Measurements from ENCODE around the gene SFPQ.

The SFPQ gene

DNA sequence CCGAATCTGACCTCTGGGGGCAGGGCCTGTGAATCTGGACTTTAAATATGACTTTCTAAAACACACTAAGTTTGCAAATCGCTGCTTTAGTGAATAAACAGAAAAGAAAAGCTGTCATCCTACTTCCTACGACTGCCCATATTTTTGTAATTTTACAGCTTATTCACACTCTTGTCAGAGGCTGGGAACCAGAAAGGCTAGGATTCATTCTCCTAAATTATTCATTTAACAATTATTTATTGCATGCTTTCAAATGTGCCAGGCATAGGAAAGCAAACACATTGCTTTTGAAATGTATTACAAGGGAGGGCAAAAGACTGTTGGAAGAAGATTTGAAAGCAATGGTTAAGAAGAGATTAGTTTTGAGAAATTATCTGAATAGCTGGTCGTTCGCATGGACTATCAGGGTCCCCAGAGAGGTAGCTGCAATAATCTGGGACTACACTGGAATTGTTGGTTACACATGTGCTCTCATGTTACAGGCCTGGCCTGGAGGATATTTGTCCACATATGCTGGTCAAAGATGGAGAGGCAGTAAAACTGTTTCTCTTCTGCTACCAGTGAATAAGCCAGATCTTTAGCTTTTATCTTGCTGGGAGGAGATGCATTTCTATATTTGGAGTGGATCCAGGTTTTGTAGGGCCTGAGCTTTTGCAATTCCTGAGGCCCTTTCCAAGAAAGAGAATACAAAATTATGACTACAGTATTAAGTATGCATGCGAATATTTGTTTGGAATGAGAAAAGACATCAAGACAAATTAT lies 29.6 kb upstream of the SFPQ start:
- TF ChIP-seq, protein P1, sequence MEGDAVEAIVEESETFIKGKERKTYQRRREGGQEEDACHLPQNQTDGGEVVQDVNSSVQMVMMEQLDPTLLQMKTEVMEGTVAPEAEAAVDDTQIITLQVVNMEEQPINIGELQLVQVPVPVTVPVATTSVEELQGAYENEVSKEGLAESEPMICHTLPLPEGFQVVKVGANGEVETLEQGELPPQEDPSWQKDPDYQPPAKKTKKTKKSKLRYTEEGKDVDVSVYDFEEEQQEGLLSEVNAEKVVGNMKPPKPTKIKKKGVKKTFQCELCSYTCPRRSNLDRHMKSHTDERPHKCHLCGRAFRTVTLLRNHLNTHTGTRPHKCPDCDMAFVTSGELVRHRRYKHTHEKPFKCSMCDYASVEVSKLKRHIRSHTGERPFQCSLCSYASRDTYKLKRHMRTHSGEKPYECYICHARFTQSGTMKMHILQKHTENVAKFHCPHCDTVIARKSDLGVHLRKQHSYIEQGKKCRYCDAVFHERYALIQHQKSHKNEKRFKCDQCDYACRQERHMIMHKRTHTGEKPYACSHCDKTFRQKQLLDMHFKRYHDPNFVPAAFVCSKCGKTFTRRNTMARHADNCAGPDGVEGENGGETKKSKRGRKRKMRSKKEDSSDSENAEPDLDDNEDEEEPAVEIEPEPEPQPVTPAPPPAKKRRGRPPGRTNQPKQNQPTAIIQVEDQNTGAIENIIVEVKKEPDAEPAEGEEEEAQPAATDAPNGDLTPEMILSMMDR (IDR thresholded peaks at IDR 0.05): no peak
- H3K36me3 Mint-ChIP-seq (ENCODE audit: low read depth): no peaks in the 10 kb centered on the region
- peaks cover 27% of the 10 kb centered on the region for H3K4me1 Mint-ChIP-seq
- peaks cover 7% of the 10 kb centered on the region for H3K27me3 Mint-ChIP-seq (ENCODE audit: low read depth, poor library complexity)
- H3K4me3 Mint-ChIP-seq: peak overlapping the region; percentile 19
- H3K27ac Mint-ChIP-seq: peak overlapping the region; percentile 60
- H3K9me3 Mint-ChIP-seq: no peaks in the 10 kb centered on the region
- DNase-seq: no peak

DNA sequence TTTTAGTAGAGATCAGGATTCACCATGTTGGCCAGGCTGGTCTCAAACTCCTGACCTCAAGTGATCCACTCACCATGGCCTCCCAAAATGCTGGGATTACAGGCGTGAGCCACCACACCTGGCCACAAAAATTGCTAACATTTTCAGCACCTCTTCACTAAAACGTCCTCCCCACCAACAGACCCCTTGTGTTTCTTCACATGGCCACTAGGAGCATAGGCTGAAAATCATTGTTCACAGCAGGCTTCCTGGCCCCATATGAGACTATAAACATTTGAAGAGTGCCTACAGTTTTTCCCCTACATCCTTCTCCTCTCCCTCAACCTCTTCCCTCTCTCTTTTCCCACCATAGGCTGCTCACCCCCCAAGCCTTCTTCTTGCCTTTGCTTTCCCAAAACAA lies 28.0 kb upstream of the SFPQ start:
- H3K27ac Mint-ChIP-seq: no peak overlapping the region
- no peaks in the 10 kb centered on the region for H3K36me3 Mint-ChIP-seq (ENCODE audit: low read depth)
- peaks cover 27% of the 10 kb centered on the region for H3K4me1 Mint-ChIP-seq
- peaks cover 2% of the 10 kb centered on the region for H3K27me3 Mint-ChIP-seq (ENCODE audit: low read depth, poor library complexity)
- DNase-seq: no peak
- TF ChIP-seq, protein P1 (IDR thresholded peaks at IDR 0.05): peak; percentile 43
- H3K9me3 Mint-ChIP-seq: no peaks in the 10 kb centered on the region
- H3K4me3 Mint-ChIP-seq: no peak overlapping the region

DNA sequence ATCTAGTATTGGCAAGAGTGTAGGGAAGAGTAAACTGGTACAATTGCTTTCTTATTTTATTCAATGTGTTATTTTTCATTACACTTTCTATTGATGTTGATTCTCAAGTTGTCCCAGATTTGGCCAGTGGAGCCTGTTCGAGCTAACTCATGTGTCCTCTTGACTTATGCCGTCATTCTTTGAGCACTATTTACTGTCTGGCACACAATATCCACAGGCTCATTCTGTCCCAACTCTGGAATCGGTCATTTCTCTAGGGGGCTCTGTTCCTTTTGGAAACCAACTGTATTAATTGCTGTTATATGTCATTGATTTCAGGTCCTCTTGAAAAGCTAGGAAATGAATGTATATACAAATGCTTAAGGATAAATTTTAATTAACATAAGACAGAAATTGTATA lies 22.4 kb upstream of the SFPQ start:
- no peak overlapping the region for H3K4me3 Mint-ChIP-seq
- peaks cover 2% of the 10 kb centered on the region for H3K27me3 Mint-ChIP-seq (ENCODE audit: low read depth, poor library complexity)
- H3K4me1 Mint-ChIP-seq: peaks cover 17% of the 10 kb centered on the region
- no peaks in the 10 kb centered on the region for H3K9me3 Mint-ChIP-seq
- TF ChIP-seq, protein P1 (IDR thresholded peaks at IDR 0.05): no peak
- no peak overlapping the region for H3K27ac Mint-ChIP-seq
- no peaks in the 10 kb centered on the region for H3K36me3 Mint-ChIP-seq (ENCODE audit: low read depth)
- no peak for DNase-seq

DNA sequence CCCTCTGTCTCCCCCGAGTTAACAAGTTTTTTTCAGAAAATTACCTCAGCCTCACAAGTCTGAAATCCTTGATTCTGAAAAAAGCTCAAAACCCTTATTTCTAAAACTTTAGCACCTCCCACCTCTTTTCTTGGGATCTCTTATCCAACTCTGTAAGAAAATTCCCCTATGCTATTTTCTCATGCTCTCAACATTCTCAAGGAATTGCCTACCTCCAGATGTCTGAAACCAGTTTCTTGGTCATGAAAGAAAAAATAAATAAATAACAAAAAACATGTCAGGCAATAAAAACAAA lies 18.1 kb upstream of the SFPQ start:
- Mint-ChIP-seq H3K27me3 (ENCODE audit: low read depth, poor library complexity) (peaks cover 1% of the 10 kb centered on the region), H3K4me1 (peaks cover 23% of the 10 kb centered on the region), H3K27ac (no peak overlapping the region), H3K9me3 (no peaks in the 10 kb centered on the region), H3K36me3 (ENCODE audit: low read depth) (no peaks in the 10 kb centered on the region), H3K4me3 (no peak overlapping the region)
- TF ChIP-seq, protein P1 (IDR thresholded peaks at IDR 0.05): no peak
- no peak for DNase-seq

DNA sequence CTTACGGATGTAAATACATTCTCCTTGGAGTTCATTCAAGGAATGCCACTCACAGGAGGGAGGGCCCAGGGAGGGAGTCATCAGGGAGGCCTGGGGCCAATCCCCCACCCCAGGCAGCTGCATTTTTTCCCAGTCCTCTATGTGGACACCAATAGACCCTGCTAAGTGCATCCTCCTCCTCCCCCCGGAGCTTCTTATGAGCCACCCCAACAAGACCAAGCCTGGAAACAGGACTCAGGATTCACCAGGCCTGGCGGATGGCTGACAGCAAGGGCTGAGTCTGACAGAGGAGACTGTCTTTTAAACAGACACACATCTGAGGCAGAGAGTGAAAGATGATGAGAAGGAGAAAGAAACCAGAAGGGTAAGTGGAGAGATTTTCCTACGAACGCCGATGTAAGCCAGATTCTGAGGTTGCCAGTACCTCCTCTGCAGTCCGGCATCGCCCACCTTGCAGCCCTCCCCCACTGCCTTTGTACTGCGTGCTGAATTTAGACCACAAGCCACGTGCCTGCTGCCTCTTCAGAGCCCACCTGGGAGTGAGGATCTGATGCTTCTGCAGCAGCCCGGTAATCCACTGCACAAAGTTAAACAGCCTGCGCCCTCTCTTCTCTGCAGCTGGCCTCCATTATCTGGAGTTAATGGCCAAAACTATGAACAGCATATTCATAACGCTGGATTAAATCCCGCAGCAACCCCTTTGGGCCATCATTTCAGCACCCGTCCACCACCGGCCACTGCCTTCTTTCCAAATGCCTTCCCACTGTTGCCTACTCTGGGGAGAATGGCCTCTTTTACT lies 17.6 kb upstream of the SFPQ start:
- Mint-ChIP-seq H3K36me3 (ENCODE audit: low read depth) (no peaks in the 10 kb centered on the region), H3K4me1 (peaks cover 23% of the 10 kb centered on the region), H3K9me3 (no peaks in the 10 kb centered on the region), H3K27ac (no peak overlapping the region), H3K27me3 (ENCODE audit: low read depth, poor library complexity) (peaks cover 4% of the 10 kb centered on the region), H3K4me3 (no peak overlapping the region)
- no peak for DNase-seq
- TF ChIP-seq, protein P1 (IDR thresholded peaks at IDR 0.05): no peak
